GM12892 (cell line): ENCODE results near the gene MMP24.

ENCODE experiments used
- POLR2A ChIP-seq: IDR thresholded peaks from 2 replicates; pipeline ENCODE4 v1.6.1; 2011; ENCODE audit warnings: low read depth, low read length, control low read depth
- POLR2AphosphoS5 ChIP-seq: IDR thresholded peaks from 2 replicates; pipeline ENCODE4 v1.6.1; 2011; ENCODE audit warnings: low read depth, low read length, control low read depth
- TAF1 ChIP-seq: IDR thresholded peaks from 2 replicates; pipeline ENCODE4 v1.6.1; 2011; ENCODE audit warnings: low read depth, mild to moderate bottlenecking, control low read depth, low read length, borderline replicate concordance

GRCh38 chr20:35299780-35300179 is 73.3 kb downstream of the MMP24 start:
- TF ChIP-seq POLR2A (no peak), POLR2AphosphoS5 (no peak), TAF1 (no peak)
